ENCODE data around the gene DHX32. TPM values are rescaled to one million over a fixed set of nuclear protein-coding genes. Genes with fewer than 3 reads are reported as not detected.
A peak's percentile ranks its signal among the peaks of the same experiment; 100 is the strongest.
"Not testable (repeated sequence)": the region's sequence is repeated elsewhere in the genome, so short reads cannot be mapped to it uniquely, and the experiment has no call there.

The DHX32 gene
- polyA plus RNA-seq, 1 donor (not counting 4 experiments of a cell fraction or from before 2014, with no cell fraction given): 48.3 TPM

GRCh38 chr10:125905069-125905994 is 24.2 kb upstream of the DHX32 start:
- FAIRE-seq; H3K9ac ChIP-seq (ENCODE audit: control insufficient read depth, extremely low read depth, insufficient read depth, low read length); H3K79me2 ChIP-seq (ENCODE audit: control insufficient read depth, insufficient read depth, low read length); H3K9me3 ChIP-seq (ENCODE audit: control insufficient read depth, low read depth, low read length); H4K20me1 ChIP-seq (ENCODE audit: control insufficient read depth, extremely low read depth, insufficient read depth, low read length); H3K4me2 ChIP-seq (ENCODE audit: control insufficient read depth, extremely low read depth, insufficient read depth, low read depth, low read length); DNase-seq (ENCODE audit: low read depth, low spot score); H3K27me3 ChIP-seq (ENCODE audit: control insufficient read depth, extremely low read depth, insufficient read depth, low read length); H2AFZ ChIP-seq (ENCODE audit: control insufficient read depth, low read length); dilution Hi-C loops (cut with MboI; ENCODE audit: extremely low pct_ligation_motif_present, low sequenced_read_pairs); H3K27ac ChIP-seq (ENCODE audit: control insufficient read depth, insufficient read depth, low read length); H3K4me3 ChIP-seq (ENCODE audit: control insufficient read depth in 2 of 3, extremely low read depth in 1 of 3, insufficient read depth in 2 of 3, low read depth in 1 of 3, low read length in 3 of 3); H3K36me3 ChIP-seq (ENCODE audit: control insufficient read depth in 2 of 2, extremely low read depth in 1 of 2, insufficient read depth in 2 of 2, low read length in 2 of 2); H3K9me1 ChIP-seq (ENCODE audit: control insufficient read depth, extremely low read depth, insufficient read depth, low read length): not testable (repeated sequence)
- H3K4me1 ChIP-seq (ENCODE audit: control insufficient read depth, extremely low read depth, insufficient read depth, low read length): peaks cover 19% of the 10 kb centered on the region

- DNase-seq (ENCODE audit: low read depth, low spot score) (peak; percentile 41), FAIRE-seq (peak; percentile 41)
- H3K36me3 ChIP-seq (ENCODE audit: control insufficient read depth in 2 of 2, extremely low read depth in 1 of 2, insufficient read depth in 2 of 2, low read length in 2 of 2); dilution Hi-C loops (cut with MboI; ENCODE audit: extremely low pct_ligation_motif_present, low sequenced_read_pairs); H3K79me2 ChIP-seq (ENCODE audit: control insufficient read depth, insufficient read depth, low read length); H2AFZ ChIP-seq (ENCODE audit: control insufficient read depth, low read length); H3K9me3 ChIP-seq (ENCODE audit: control insufficient read depth, low read depth, low read length); H4K20me1 ChIP-seq (ENCODE audit: control insufficient read depth, extremely low read depth, insufficient read depth, low read length); H3K9me1 ChIP-seq (ENCODE audit: control insufficient read depth, extremely low read depth, insufficient read depth, low read length); H3K27me3 ChIP-seq (ENCODE audit: control insufficient read depth, extremely low read depth, insufficient read depth, low read length): not testable (repeated sequence)
- H3K27ac ChIP-seq (ENCODE audit: control insufficient read depth, insufficient read depth, low read length): peak overlapping the region; percentile 61
- peak overlapping the region in 1 of 3 experiments; percentile 23 for H3K4me3 ChIP-seq (ENCODE audit: control insufficient read depth in 2 of 3, extremely low read depth in 1 of 3, insufficient read depth in 2 of 3, low read depth in 1 of 3, low read length in 3 of 3)
- H3K9ac ChIP-seq (ENCODE audit: control insufficient read depth, extremely low read depth, insufficient read depth, low read length): peak overlapping the region; percentile 56
- H3K4me1 ChIP-seq (ENCODE audit: control insufficient read depth, extremely low read depth, insufficient read depth, low read length): peaks cover 19% of the 10 kb centered on the region
- H3K4me2 ChIP-seq (ENCODE audit: control insufficient read depth, extremely low read depth, insufficient read depth, low read depth, low read length): peak overlapping the region; percentile 73
Measured at GRCh38 chr10:125903135-125903640, 22.1 kb upstream of the DHX32 start.

- H4K20me1 ChIP-seq (ENCODE audit: control insufficient read depth, extremely low read depth, insufficient read depth, low read length); H3K4me3 ChIP-seq (ENCODE audit: control insufficient read depth in 2 of 3, extremely low read depth in 1 of 3, insufficient read depth in 2 of 3, low read depth in 1 of 3, low read length in 3 of 3); dilution Hi-C loops (cut with MboI; ENCODE audit: extremely low pct_ligation_motif_present, low sequenced_read_pairs); H3K9me1 ChIP-seq (ENCODE audit: control insufficient read depth, extremely low read depth, insufficient read depth, low read length); H3K9ac ChIP-seq (ENCODE audit: control insufficient read depth, extremely low read depth, insufficient read depth, low read length); H3K9me3 ChIP-seq (ENCODE audit: control insufficient read depth, low read depth, low read length); H3K36me3 ChIP-seq (ENCODE audit: control insufficient read depth in 2 of 2, extremely low read depth in 1 of 2, insufficient read depth in 2 of 2, low read length in 2 of 2); H2AFZ ChIP-seq (ENCODE audit: control insufficient read depth, low read length); H3K27me3 ChIP-seq (ENCODE audit: control insufficient read depth, extremely low read depth, insufficient read depth, low read length); H3K79me2 ChIP-seq (ENCODE audit: control insufficient read depth, insufficient read depth, low read length): not testable (repeated sequence)
- FAIRE-seq (peak; percentile 43), DNase-seq (ENCODE audit: low read depth, low spot score) (peak; percentile 45)
- peaks cover 19% of the 10 kb centered on the region for H3K4me1 ChIP-seq (ENCODE audit: control insufficient read depth, extremely low read depth, insufficient read depth, low read length)
- H3K27ac ChIP-seq (ENCODE audit: control insufficient read depth, insufficient read depth, low read length): peak overlapping the region; percentile 54
- H3K4me2 ChIP-seq (ENCODE audit: control insufficient read depth, extremely low read depth, insufficient read depth, low read depth, low read length): peak overlapping the region; percentile 62
Measured at GRCh38 chr10:125900963-125901362, 19.9 kb upstream of the DHX32 start.

GRCh38 chr10:125897317-125897716 is 16.2 kb upstream of the DHX32 start:
- Histone ChIP-seq H3K9ac (ENCODE audit: control insufficient read depth, extremely low read depth, insufficient read depth, low read length) (peak overlapping the region; percentile 87), H3K27ac (ENCODE audit: control insufficient read depth, insufficient read depth, low read length) (peak overlapping the region; percentile 85), H3K4me2 (ENCODE audit: control insufficient read depth, extremely low read depth, insufficient read depth, low read depth, low read length) (peak overlapping the region; percentile 71), H3K4me3 (ENCODE audit: control insufficient read depth in 2 of 3, extremely low read depth in 1 of 3, insufficient read depth in 2 of 3, low read depth in 1 of 3, low read length in 3 of 3) (peak overlapping the region; percentile 72 to 83 (median 82)), H3K4me1 (ENCODE audit: control insufficient read depth, extremely low read depth, insufficient read depth, low read length) (peaks cover 15% of the 10 kb centered on the region), H3K79me2 (ENCODE audit: control insufficient read depth, insufficient read depth, low read length) (peaks cover 22% of the 10 kb centered on the region)
- H3K9me3 ChIP-seq (ENCODE audit: control insufficient read depth, low read depth, low read length); H3K27me3 ChIP-seq (ENCODE audit: control insufficient read depth, extremely low read depth, insufficient read depth, low read length); DNase-seq (ENCODE audit: low read depth, low spot score); H3K9me1 ChIP-seq (ENCODE audit: control insufficient read depth, extremely low read depth, insufficient read depth, low read length); H3K36me3 ChIP-seq (ENCODE audit: control insufficient read depth in 2 of 2, extremely low read depth in 1 of 2, insufficient read depth in 2 of 2, low read length in 2 of 2); FAIRE-seq; H2AFZ ChIP-seq (ENCODE audit: control insufficient read depth, low read length); dilution Hi-C loops (cut with MboI; ENCODE audit: extremely low pct_ligation_motif_present, low sequenced_read_pairs); H4K20me1 ChIP-seq (ENCODE audit: control insufficient read depth, extremely low read depth, insufficient read depth, low read length): not testable (repeated sequence)
